ENCODE data around the gene KLF15. TPM values are rescaled to one million over a fixed set of nuclear protein-coding genes. Genes with fewer than 3 reads are reported as not detected.

Gene KLF15
- total RNA-seq, 1 donor from 2014 or later = 3.3 TPM

DNA sequence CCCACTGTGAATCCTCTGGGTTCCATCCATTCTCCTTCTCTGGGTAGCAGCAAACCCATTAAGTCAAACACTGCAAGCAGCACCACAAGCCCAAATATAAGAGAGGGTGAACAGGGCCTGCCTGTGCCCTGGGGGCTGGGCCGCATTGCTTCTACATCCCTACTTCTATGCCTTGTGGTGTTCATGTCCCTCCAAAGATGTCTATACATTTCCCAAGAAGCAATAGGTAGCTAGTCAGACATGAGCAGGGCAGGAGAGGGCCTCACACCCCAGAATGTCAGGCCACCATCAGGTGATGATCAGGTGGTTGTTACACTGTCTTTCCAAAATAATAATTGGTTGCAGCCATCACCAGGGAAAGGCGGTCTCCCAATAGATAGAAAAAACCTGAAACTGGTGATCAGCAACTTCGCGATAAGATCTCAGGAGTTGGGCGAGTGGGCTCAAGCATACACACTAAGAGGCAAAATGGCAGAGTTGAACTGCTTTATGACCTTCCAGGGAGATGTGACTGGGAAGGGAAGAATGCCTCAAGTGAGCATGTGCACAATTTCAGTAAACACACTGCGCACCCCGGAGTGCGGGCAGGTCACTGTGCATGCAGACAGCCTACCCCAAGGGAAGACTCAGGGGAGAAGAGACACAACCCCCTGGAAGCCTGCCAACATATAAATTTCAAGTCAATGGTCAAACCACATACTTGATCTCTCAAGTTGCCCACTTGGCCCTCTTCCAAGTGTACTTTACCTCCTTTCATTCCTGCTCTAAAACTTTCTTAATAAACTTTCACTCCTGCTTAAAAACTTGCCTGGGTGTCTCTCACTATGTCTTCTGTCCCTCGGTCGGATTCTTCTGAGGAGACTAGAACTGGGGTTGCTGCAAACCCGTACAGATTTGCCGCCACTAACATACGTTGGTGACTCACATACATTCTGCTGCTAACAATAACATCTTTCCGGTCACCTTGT, 39.9 kb downstream of the KLF15 start:
- no peak for DNase-seq (ENCODE audit: low spot score)
- Histone ChIP-seq H3K36me3 (no peaks in the 10 kb centered on the region), H4K20me1 (ENCODE audit: low read depth) (no peaks in the 10 kb centered on the region), H3K27ac (no peak overlapping the region), H3K27me3 (no peaks in the 10 kb centered on the region), H2AFZ (replicated peaks) (no peak overlapping the region), H3K79me2 (ENCODE audit: low read depth) (no peaks in the 10 kb centered on the region), H3K4me2 (no peak overlapping the region), H3K4me1 (peaks cover 8% of the 10 kb centered on the region), H3F3A (ENCODE audit: low read depth) (no peaks in the 10 kb centered on the region), H3K9ac (no peak overlapping the region), H3K9me3 (ENCODE audit: low read depth) (no peaks in the 10 kb centered on the region), H3K4me3 (no peak overlapping the region)
- TF ChIP-seq, protein P1, sequence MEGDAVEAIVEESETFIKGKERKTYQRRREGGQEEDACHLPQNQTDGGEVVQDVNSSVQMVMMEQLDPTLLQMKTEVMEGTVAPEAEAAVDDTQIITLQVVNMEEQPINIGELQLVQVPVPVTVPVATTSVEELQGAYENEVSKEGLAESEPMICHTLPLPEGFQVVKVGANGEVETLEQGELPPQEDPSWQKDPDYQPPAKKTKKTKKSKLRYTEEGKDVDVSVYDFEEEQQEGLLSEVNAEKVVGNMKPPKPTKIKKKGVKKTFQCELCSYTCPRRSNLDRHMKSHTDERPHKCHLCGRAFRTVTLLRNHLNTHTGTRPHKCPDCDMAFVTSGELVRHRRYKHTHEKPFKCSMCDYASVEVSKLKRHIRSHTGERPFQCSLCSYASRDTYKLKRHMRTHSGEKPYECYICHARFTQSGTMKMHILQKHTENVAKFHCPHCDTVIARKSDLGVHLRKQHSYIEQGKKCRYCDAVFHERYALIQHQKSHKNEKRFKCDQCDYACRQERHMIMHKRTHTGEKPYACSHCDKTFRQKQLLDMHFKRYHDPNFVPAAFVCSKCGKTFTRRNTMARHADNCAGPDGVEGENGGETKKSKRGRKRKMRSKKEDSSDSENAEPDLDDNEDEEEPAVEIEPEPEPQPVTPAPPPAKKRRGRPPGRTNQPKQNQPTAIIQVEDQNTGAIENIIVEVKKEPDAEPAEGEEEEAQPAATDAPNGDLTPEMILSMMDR (IDR thresholded peaks at IDR 0.05) = no peak
- no peak for TF ChIP-seq EZH2phosphoT487 (IDR thresholded peaks at IDR 0.05)
- no peak for TF ChIP-seq EZH2 (IDR thresholded peaks at IDR 0.05)
- H3K27ac Mint-ChIP-seq = no peak overlapping the region
- H3K4me1 Mint-ChIP-seq = peaks cover 2% of the 10 kb centered on the region
- no peaks in the 10 kb centered on the region for H3K9me3 Mint-ChIP-seq
- H3K27me3 Mint-ChIP-seq (ENCODE audit: insufficient read depth, low read depth) = peaks cover 5% of the 10 kb centered on the region
- H3K36me3 Mint-ChIP-seq = no peaks in the 10 kb centered on the region
- H3K4me3 Mint-ChIP-seq = no peak overlapping the region

DNA sequence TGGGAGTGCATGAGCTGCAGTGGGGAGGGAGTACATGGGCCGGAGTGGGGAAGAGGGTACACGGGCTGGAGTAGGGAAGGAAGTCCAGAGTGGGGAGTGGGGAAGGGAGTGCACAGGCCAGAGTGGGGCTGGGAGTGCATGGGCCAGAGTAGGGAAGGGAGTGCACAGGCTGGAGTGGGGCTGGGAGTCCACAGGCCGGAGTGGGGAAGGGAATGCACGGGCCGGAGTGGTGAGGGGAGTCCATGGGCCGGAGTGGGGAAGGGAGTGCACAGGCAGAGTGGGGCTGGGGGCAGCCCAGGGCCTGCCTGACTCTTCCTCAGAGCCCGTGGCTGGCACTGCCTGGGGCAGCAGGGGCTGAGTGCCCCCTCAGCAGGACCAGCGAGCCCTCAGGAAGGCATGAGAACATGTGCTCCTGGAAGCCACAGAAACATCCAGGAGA, 40.7 kb downstream of the KLF15 start:
- Mint-ChIP-seq H3K9me3 (no peaks in the 10 kb centered on the region), H3K4me1 (peaks cover 2% of the 10 kb centered on the region), H3K27me3 (ENCODE audit: insufficient read depth, low read depth) (peaks cover 5% of the 10 kb centered on the region), H3K27ac (no peak overlapping the region), H3K36me3 (no peaks in the 10 kb centered on the region), H3K4me3 (no peak overlapping the region)
- DNase-seq (ENCODE audit: low spot score) = no peak
- Histone ChIP-seq H2AFZ (replicated peaks) (no peak overlapping the region), H3K36me3 (no peaks in the 10 kb centered on the region), H3K27ac (no peak overlapping the region), H3K9ac (no peak overlapping the region), H3K9me3 (ENCODE audit: low read depth) (no peaks in the 10 kb centered on the region), H3K4me1 (peaks cover 8% of the 10 kb centered on the region), H3K79me2 (ENCODE audit: low read depth) (no peaks in the 10 kb centered on the region), H3K4me3 (no peak overlapping the region), H3F3A (ENCODE audit: low read depth) (no peaks in the 10 kb centered on the region), H3K4me2 (no peak overlapping the region), H4K20me1 (ENCODE audit: low read depth) (no peaks in the 10 kb centered on the region), H3K27me3 (no peaks in the 10 kb centered on the region)
- no peak for TF ChIP-seq EZH2phosphoT487 (IDR thresholded peaks at IDR 0.05)
- no peak for TF ChIP-seq EZH2 (IDR thresholded peaks at IDR 0.05)
- TF ChIP-seq, protein P1 (IDR thresholded peaks at IDR 0.05) = no peak

DNA sequence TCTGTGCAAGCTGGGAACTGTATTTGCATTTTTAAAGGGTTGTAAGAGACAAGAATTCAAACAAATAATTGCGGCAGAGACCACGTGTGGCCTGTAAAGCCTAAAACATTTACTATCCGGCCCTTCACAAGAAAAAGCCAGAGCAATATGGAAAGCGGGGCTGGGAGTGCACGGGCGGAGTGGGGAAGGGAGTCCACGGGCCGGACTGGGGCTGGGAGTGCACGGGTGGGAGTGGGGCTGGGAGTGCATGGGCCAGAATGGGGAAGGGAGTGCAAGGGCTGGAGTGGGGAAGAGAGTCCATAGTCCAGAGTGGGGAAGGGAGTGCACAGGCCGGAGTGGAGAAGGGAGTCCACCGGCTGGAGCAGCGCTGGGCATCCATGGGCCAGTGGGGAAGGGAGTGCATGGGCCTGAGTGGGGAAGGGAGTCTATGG, 41.2 kb downstream of the KLF15 start:
- Histone ChIP-seq H3K4me3 (no peak overlapping the region), H3K9ac (no peak overlapping the region), H3F3A (ENCODE audit: low read depth) (no peaks in the 10 kb centered on the region), H4K20me1 (ENCODE audit: low read depth) (no peaks in the 10 kb centered on the region), H3K27me3 (no peaks in the 10 kb centered on the region), H3K27ac (no peak overlapping the region), H3K79me2 (ENCODE audit: low read depth) (no peaks in the 10 kb centered on the region), H3K36me3 (no peaks in the 10 kb centered on the region), H2AFZ (replicated peaks) (peak overlapping the region; percentile 32), H3K9me3 (ENCODE audit: low read depth) (no peaks in the 10 kb centered on the region), H3K4me1 (peaks cover 8% of the 10 kb centered on the region), H3K4me2 (no peak overlapping the region)
- DNase-seq (ENCODE audit: low spot score) = no peak
- TF ChIP-seq, protein P1 (IDR thresholded peaks at IDR 0.05) = no peak
- TF ChIP-seq EZH2 (IDR thresholded peaks at IDR 0.05) = no peak
- TF ChIP-seq EZH2phosphoT487 (IDR thresholded peaks at IDR 0.05) = no peak
- Mint-ChIP-seq H3K36me3 (no peaks in the 10 kb centered on the region), H3K4me3 (no peak overlapping the region), H3K27me3 (ENCODE audit: insufficient read depth, low read depth) (peaks cover 6% of the 10 kb centered on the region), H3K9me3 (peaks cover under 1% of the 10 kb centered on the region), H3K4me1 (peaks cover 2% of the 10 kb centered on the region), H3K27ac (no peak overlapping the region)

Data from neural progenitor cell (in vitro differentiated cells).